CD14-positive monocyte (primary cell): ENCODE results near the gene KHDRBS2. TPM values are rescaled to one million over a fixed set of nuclear protein-coding genes. Genes with fewer than 3 reads are reported as not detected.

ENCODE experiments used
- DNase-seq, 3 donors: peaks; one replicate each; pipeline ENCODE4 v3.0.0-alpha.2; 2011 to 2022
- H2AFZ ChIP-seq: 2 replicates; pipeline ENCODE4 v1.6.0; 2012; ENCODE audit warnings: mild to moderate bottlenecking, low read depth, low read length, inconsistent platforms; ENCODE audit not compliant: insufficient read depth, poor library complexity, severe bottlenecking
- H3K27ac ChIP-seq, 2 donors: 1 replicate in 1 of 2; 2 replicates in 1 of 2; pipeline ENCODE4 v1.5.1; 2012 to 2013; ENCODE audit warnings: low read length in 2 of 2, control low read depth in 1 of 2, inconsistent platforms in 1 of 2, low read depth in 1 of 2, mild to moderate bottlenecking in 1 of 2
- H3K27me3 ChIP-seq, 2 donors: one replicate each; pipeline versions ENCODE4 v1.6.0 to v1.6.1; 2011 to 2013; ENCODE audit warnings: low read length in 2 of 2; ENCODE audit not compliant: control insufficient read depth in 2 of 2, insufficient read depth in 2 of 2
- H3K36me3 ChIP-seq, 2 donors: replicated peaks in 1 of 2; 1 replicate in 1 of 2; 2 replicates in 1 of 2; pipeline versions ENCODE4 v1.5.1 to v1.6.1; 2012 to 2013; ENCODE audit warnings: low read length in 2 of 2, control low read depth in 1 of 2, inconsistent platforms in 1 of 2, mild to moderate bottlenecking in 1 of 2; ENCODE audit not compliant: insufficient read depth in 2 of 2, control insufficient read depth in 1 of 2
- H3K4me1 ChIP-seq, 2 donors: 1 replicate in 1 of 2; 2 replicates in 1 of 2; pipeline versions ENCODE4 v1.5.1 to v1.6.1; 2012 to 2013; ENCODE audit warnings: low read length in 2 of 2, control low read depth in 1 of 2, inconsistent platforms in 1 of 2, mild to moderate bottlenecking in 1 of 2, moderate library complexity in 1 of 2; ENCODE audit not compliant: insufficient read depth in 2 of 2, control insufficient read depth in 1 of 2
- H3K4me2 ChIP-seq: replicated peaks from 2 replicates; pipeline ENCODE3; 2012; ENCODE audit warnings: low read length, moderate library complexity, mild to moderate bottlenecking; ENCODE audit not compliant: poor library complexity, severe bottlenecking; ENCODE audit errors: extremely low read depth
- H3K4me3 ChIP-seq, 3 experiments: fragments of 200-600 bp in 1 of 3; sonication (generic) in 1 of 3; replicated peaks in 1 of 3; 1 replicate in 2 of 3; 2 replicates in 1 of 3; pipeline ENCODE4 v1.5.1; 2011 to 2013; ENCODE audit warnings: low read length in 3 of 3, mild to moderate bottlenecking in 3 of 3, control low read depth in 2 of 3, low read depth in 2 of 3, inconsistent platforms in 1 of 3, moderate library complexity in 1 of 3
- H3K79me2 ChIP-seq: 2 replicates; pipeline ENCODE4 v1.6.0; 2012; ENCODE audit warnings: mild to moderate bottlenecking, control low read depth, inconsistent platforms, low read length, moderate library complexity; ENCODE audit not compliant: insufficient read depth
- H3K9ac ChIP-seq: 2 replicates; pipeline ENCODE4 v1.6.0; 2017; ENCODE audit warnings: low read length, mild to moderate bottlenecking; ENCODE audit not compliant: insufficient read depth, poor library complexity, severe bottlenecking
- H3K9me3 ChIP-seq, 2 donors: replicated peaks in 1 of 2; 1 replicate in 1 of 2; 2 replicates in 1 of 2; pipeline versions ENCODE4 v1.5.1 to v1.6.1; 2012 to 2013; ENCODE audit warnings: low read length in 2 of 2, control low read depth in 1 of 2; ENCODE audit not compliant: control insufficient read depth in 1 of 2, insufficient read depth in 1 of 2
- H4K20me1 ChIP-seq: 2 replicates; pipeline ENCODE4 v1.6.0; 2012; ENCODE audit warnings: mild to moderate bottlenecking, low read length, control low read depth, moderate library complexity; ENCODE audit not compliant: insufficient read depth
- H3K27ac Mint-ChIP-seq, 7 donors: one replicate each; pipeline ENCODE4 v1.8.0; 2020; ENCODE audit warnings: mild to moderate bottlenecking in 7 of 7, mixed read lengths in 7 of 7, moderate library complexity in 6 of 7, inconsistent platforms in 2 of 7
- H3K27me3 Mint-ChIP-seq, 3 donors: one replicate each; pipeline ENCODE4 v1.8.0; 2021 to 2022; ENCODE audit warnings: low read depth in 3 of 3, mild to moderate bottlenecking in 3 of 3, mixed read lengths in 3 of 3, moderate library complexity in 3 of 3, inconsistent platforms in 1 of 3
- H3K36me3 Mint-ChIP-seq, 2 donors: one replicate each; pipeline ENCODE4 v1.8.0; 2020; ENCODE audit warnings: mixed read lengths in 2 of 2, inconsistent platforms in 1 of 2, mild to moderate bottlenecking in 1 of 2
- H3K4me1 Mint-ChIP-seq: one replicate; pipeline ENCODE4 v1.8.0; 2020; ENCODE audit warnings: mild to moderate bottlenecking, mixed read lengths
- H3K4me3 Mint-ChIP-seq, 2 donors: one replicate each; pipeline ENCODE4 v1.8.0; 2020; ENCODE audit warnings: mild to moderate bottlenecking in 2 of 2, mixed read lengths in 2 of 2, moderate library complexity in 1 of 2
- H3K9me3 Mint-ChIP-seq, 7 donors: one replicate each; pipeline ENCODE4 v1.8.0; 2020 to 2022; ENCODE audit warnings: mixed read lengths in 7 of 7, mild to moderate bottlenecking in 6 of 7, moderate library complexity in 6 of 7, inconsistent platforms in 2 of 7
- WGBS: methylation state at CpG from one replicate; pipeline ENCODE4 v1.1.5; 2013; ENCODE audit warnings: missing lambda C conversion rate; ENCODE audit not compliant: insufficient coverage; 5-methylcytosine and 5-hydroxymethylcytosine counted together
- intact Hi-C, 2 donors: fragments of 100-400 bp; cut with micrococcal nuclease; formaldehyde crosslinking; loops; one replicate each; pipeline versions ENCODE4 v1.15.0 to v1.15.1; 2023
- polyA plus RNA-seq, 3 donors: library from polyadenylated mRNA; depleted of rRNA in 1 of 3; unstranded in 2 of 3; stranded (reverse) in 1 of 3; fragments of 300-500 nt in 2 of 3; fragments of >200 nt in 1 of 3; fragmentation: Illumina TruSeq in 2 of 3; gene quantifications; 1 replicate in 2 of 3; 2 replicates in 1 of 3; pipeline ENCODE4 v1.2.3, GENCODE V29; 2012 to 2021
- TF ChIP-seq, protein P1 (sequence below): fragments of 200-600 bp; IDR thresholded peaks from one replicate; pipeline ENCODE4 v1.8.0; 2022; ENCODE audit warnings: antibody characterized with exemption, mild to moderate bottlenecking

Gene KHDRBS2
- polyA plus RNA-seq, 3 donors: 0.09 to 0.57 (median 0.14) TPM

DNA sequence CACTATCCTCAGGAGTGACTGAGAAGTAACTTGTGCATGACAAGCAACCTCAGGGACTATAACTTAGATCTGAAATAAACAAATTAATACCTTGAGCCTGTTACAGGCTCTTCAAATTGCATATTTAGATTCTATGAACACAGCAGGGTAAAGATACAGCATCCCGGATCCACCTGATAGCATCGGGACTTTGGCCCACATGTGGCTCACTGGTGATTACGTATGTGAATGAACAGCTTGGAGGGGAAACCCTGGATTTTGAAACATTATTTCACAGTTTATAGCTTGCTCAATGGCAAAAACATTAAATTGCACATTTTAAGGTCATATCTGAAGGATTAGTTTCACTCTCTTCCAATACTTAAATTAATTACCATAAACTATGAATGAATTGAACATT lies 133.2 kb downstream of the KHDRBS2 start:
- no peaks in the 10 kb centered on the region for H3K4me1 Mint-ChIP-seq
- H3K4me2 ChIP-seq: no peak overlapping the region
- H3K36me3 ChIP-seq: no peaks in the 10 kb centered on the region
- no peak for DNase-seq
- WGBS: no CpG with 5 or more reads among the region's 3 CpGs
- H3K27me3 ChIP-seq: no peaks in the 10 kb centered on the region
- H3K27ac Mint-ChIP-seq: peak overlapping the region in 1 of 7 donors; percentile 68
- no peaks in the 10 kb centered on the region for H3K79me2 ChIP-seq
- no peak overlapping the region for H3K27ac ChIP-seq
- intact Hi-C loops: no loop called here
- peaks cover 0 to 6% of the 10 kb centered on the region in 2 donors for H3K9me3 ChIP-seq
- H3K4me1 ChIP-seq: no peaks in the 10 kb centered on the region
- no peak overlapping the region for H3K4me3 Mint-ChIP-seq
- H3K9me3 Mint-ChIP-seq: peaks cover 0 to 5% (median 0%) of the 10 kb centered on the region in 7 donors
- H2AFZ ChIP-seq: no peak overlapping the region
- H3K4me3 ChIP-seq: no peak overlapping the region
- peaks cover 0 to 2% (median 0%) of the 10 kb centered on the region in 3 donors for H3K27me3 Mint-ChIP-seq
- H3K9ac ChIP-seq: no peak overlapping the region
- H3K36me3 Mint-ChIP-seq: no peaks in the 10 kb centered on the region
- TF ChIP-seq, protein P1, sequence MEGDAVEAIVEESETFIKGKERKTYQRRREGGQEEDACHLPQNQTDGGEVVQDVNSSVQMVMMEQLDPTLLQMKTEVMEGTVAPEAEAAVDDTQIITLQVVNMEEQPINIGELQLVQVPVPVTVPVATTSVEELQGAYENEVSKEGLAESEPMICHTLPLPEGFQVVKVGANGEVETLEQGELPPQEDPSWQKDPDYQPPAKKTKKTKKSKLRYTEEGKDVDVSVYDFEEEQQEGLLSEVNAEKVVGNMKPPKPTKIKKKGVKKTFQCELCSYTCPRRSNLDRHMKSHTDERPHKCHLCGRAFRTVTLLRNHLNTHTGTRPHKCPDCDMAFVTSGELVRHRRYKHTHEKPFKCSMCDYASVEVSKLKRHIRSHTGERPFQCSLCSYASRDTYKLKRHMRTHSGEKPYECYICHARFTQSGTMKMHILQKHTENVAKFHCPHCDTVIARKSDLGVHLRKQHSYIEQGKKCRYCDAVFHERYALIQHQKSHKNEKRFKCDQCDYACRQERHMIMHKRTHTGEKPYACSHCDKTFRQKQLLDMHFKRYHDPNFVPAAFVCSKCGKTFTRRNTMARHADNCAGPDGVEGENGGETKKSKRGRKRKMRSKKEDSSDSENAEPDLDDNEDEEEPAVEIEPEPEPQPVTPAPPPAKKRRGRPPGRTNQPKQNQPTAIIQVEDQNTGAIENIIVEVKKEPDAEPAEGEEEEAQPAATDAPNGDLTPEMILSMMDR: no peak
- no peaks in the 10 kb centered on the region for H4K20me1 ChIP-seq

DNA sequence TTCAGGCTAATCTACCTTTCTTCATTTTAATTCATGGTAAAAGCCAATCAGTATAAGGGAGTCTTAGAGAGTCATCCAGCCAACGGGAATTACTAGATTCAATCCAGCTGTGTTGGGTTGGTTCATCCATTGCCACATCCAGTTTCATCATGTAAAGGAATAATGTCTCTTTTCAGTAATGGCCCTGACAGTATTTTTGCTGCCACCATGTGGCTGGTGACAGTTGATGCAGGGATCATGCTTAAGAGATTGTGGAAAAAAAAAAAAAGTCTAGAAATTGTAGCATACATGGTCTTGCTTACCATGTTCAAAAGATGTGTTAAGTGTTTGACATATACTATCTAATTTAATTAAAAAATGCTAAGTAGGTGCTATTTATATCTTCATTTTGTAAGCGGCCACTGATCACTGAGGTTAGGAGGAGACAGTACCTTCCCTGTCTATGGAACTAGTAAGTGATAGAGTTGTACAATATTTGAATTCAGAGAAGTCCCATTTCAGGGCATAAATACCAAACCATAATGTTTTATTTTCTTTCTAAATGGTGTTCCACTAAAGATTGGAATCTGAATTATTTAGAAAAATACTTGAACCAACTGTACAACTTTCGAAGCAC lies 135.9 kb downstream of the KHDRBS2 start:
- no peaks in the 10 kb centered on the region for H3K79me2 ChIP-seq
- intact Hi-C loops: no loop called here
- H4K20me1 ChIP-seq: no peaks in the 10 kb centered on the region
- TF ChIP-seq, protein P1: peak; percentile 37
- Mint-ChIP-seq H3K4me1 (no peaks in the 10 kb centered on the region), H3K27me3 (peaks cover 0 to 2% (median 0%) of the 10 kb centered on the region in 3 donors), H3K9me3 (peaks cover 0 to 3% (median 0%) of the 10 kb centered on the region in 7 donors), H3K36me3 (no peaks in the 10 kb centered on the region), H3K4me3 (no peak overlapping the region), H3K27ac (no peak overlapping the region)
- no CpG with 5 or more reads among the region's 3 CpGs for WGBS
- no peaks in the 10 kb centered on the region for H3K27me3 ChIP-seq
- no peaks in the 10 kb centered on the region for H3K4me1 ChIP-seq
- DNase-seq: no peak
- no peaks in the 10 kb centered on the region for H3K36me3 ChIP-seq
- H3K4me3 ChIP-seq: no peak overlapping the region
- no peak overlapping the region for H3K27ac ChIP-seq
- H3K9ac ChIP-seq: no peak overlapping the region
- no peaks in the 10 kb centered on the region for H3K9me3 ChIP-seq
- no peak overlapping the region for H3K4me2 ChIP-seq
- no peak overlapping the region for H2AFZ ChIP-seq
